Skeletal muscle satellite cell (primary cell): Measurements from ENCODE around the gene DLK1.
A peak's percentile ranks its signal among the peaks of the same experiment; 100 is the strongest.

Source experiments
- H3K27me3 ChIP-seq: 2 replicates; pipeline ENCODE4 v1.7.0; 2013; ENCODE audit warnings: low read length; ENCODE audit not compliant: control insufficient read depth, insufficient read depth
- H3K36me3 ChIP-seq: 2 replicates; pipeline ENCODE4 v1.7.0; 2013; ENCODE audit warnings: mild to moderate bottlenecking, control low read depth, low read length; ENCODE audit not compliant: insufficient read depth
- H3K4me1 ChIP-seq: 2 replicates; pipeline ENCODE4 v1.7.0; 2013; ENCODE audit warnings: low read length; ENCODE audit not compliant: control insufficient read depth, insufficient read depth
- H3K4me2 ChIP-seq: 2 replicates; pipeline ENCODE4 v1.7.0; 2013; ENCODE audit warnings: mild to moderate bottlenecking, low read length
- H3K4me3 ChIP-seq: 2 replicates; pipeline ENCODE4 v1.7.0; 2013; ENCODE audit warnings: low read length
- H3K9ac ChIP-seq: 2 replicates; pipeline ENCODE4 v1.7.0; 2013; ENCODE audit warnings: mild to moderate bottlenecking, low read depth, low read length, moderate library complexity
- H3K9me3 ChIP-seq: replicated peaks from 2 replicates; pipeline ENCODE4 v1.7.0; 2013; ENCODE audit warnings: mild to moderate bottlenecking, control low read depth, low read length

DLK1 gene

DNA sequence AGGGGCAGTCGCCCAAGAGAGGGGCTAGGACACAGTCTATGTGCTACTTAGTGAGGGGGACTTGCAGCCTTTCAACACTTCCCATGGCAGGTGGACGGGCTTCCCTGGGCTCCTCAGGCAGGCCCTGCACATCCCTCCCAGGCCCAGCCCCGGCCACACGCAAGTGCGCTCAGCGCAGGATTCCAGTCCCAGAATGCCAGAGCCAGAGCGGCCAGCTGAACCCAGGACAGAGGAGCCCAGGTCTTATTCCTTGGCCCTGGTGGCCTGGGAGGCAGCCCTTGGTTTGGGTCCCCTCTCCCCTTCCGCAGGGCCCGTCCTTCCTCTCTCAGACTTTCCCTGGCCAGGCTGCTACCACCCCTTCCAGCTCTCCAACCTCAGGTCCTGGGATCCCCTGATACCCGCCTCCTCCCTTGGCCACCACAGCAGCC is 12.0 kb downstream of the DLK1 start:
- no peak overlapping the region for H3K4me3 ChIP-seq
- H3K36me3 ChIP-seq = no peaks in the 10 kb centered on the region
- no peak overlapping the region for H3K4me2 ChIP-seq
- no peaks in the 10 kb centered on the region for H3K4me1 ChIP-seq
- H3K27me3 ChIP-seq = peaks cover 9% of the 10 kb centered on the region
- H3K9me3 ChIP-seq = no peaks in the 10 kb centered on the region
- no peak overlapping the region for H3K9ac ChIP-seq

- Histone ChIP-seq H3K36me3 (no peaks in the 10 kb centered on the region), H3K4me1 (no peaks in the 10 kb centered on the region), H3K27me3 (peaks cover 9% of the 10 kb centered on the region), H3K4me2 (no peak overlapping the region), H3K4me3 (no peak overlapping the region), H3K9me3 (no peaks in the 10 kb centered on the region), H3K9ac (no peak overlapping the region)
Measured at GRCh38 chr14:100739306-100739705, 12.6 kb downstream of the DLK1 start.

- Histone ChIP-seq H3K27me3 (peaks cover 16% of the 10 kb centered on the region), H3K4me2 (no peak overlapping the region), H3K9ac (no peak overlapping the region), H3K4me1 (no peaks in the 10 kb centered on the region), H3K9me3 (no peaks in the 10 kb centered on the region), H3K4me3 (no peak overlapping the region), H3K36me3 (no peaks in the 10 kb centered on the region)
Measured at GRCh38 chr14:100740196-100740825, 13.6 kb downstream of the DLK1 start.

DNA sequence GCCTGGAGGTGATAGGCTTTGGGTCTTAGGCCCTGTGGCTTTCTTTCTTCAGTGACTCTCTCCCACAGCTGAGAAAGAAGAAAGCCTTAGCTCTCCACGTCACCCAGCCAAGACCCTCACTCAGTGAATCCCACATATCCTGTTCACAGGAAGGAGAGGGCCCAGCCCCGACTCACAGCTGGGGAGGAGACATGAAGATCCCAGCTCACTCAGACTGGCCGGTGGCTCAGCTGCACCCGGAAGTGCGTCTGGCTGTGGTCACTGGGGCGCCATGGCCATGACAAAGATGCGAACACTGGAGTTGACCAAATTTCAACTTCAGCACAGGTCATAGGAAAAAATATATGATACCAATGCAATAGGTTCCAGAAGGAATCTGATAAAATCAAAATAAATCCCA is 14.2 kb downstream of the DLK1 start:
- H3K36me3 ChIP-seq = no peaks in the 10 kb centered on the region
- H3K4me3 ChIP-seq = no peak overlapping the region
- peaks cover 16% of the 10 kb centered on the region for H3K27me3 ChIP-seq
- no peak overlapping the region for H3K9ac ChIP-seq
- no peaks in the 10 kb centered on the region for H3K9me3 ChIP-seq
- H3K4me1 ChIP-seq = no peaks in the 10 kb centered on the region
- no peak overlapping the region for H3K4me2 ChIP-seq

DNA sequence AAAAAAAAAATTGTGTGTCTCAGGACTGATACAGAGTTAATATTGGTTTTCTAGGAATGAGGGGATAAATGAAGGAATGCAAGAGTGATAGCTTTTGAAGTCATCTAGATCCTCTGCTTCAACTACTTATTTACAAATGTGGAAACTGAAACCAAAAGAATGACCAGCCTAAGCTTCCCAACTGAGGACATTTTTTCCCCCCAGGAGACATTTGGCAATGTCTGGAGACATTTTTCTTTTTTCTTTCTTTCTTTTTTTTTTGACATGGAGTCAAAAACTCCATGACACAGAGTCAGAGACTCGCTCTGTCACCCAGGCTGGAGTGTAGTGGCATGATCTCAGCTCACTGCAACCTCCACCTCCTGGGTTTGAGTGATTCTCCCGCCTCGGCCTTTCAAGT is 15.3 kb downstream of the DLK1 start:
- H3K9ac ChIP-seq = no peak overlapping the region
- peaks cover 16% of the 10 kb centered on the region for H3K27me3 ChIP-seq
- H3K4me3 ChIP-seq = no peak overlapping the region
- H3K36me3 ChIP-seq = no peaks in the 10 kb centered on the region
- H3K4me1 ChIP-seq = peaks cover 3% of the 10 kb centered on the region
- no peak overlapping the region for H3K4me2 ChIP-seq
- H3K9me3 ChIP-seq = no peaks in the 10 kb centered on the region

DNA sequence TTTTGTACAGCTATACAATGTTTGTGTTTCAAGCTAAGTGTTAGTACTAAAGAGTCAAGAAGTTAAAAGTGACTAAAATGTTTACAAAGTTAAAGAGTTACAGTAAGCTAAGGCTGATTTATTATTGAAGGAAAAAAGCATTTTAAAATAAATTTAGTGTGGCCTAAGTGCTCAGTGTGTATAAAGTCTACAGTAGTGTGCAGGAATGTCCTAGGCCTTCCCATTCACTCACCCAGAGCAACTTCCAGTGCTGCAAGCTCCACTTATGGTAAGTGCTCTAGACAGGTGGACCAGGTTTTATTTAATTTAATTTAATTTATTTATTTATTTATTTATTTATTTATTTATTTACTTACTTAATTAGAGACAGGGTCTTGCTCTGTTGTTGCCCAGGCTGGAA is 19.6 kb downstream of the DLK1 start:
- Histone ChIP-seq H3K4me1 (peaks cover 11% of the 10 kb centered on the region), H3K27me3 (peaks cover 13% of the 10 kb centered on the region), H3K9me3 (no peaks in the 10 kb centered on the region), H3K36me3 (no peaks in the 10 kb centered on the region), H3K9ac (no peak overlapping the region), H3K4me2 (no peak overlapping the region), H3K4me3 (no peak overlapping the region)

- no peak overlapping the region for H3K4me3 ChIP-seq
- peaks cover 13% of the 10 kb centered on the region for H3K27me3 ChIP-seq
- peaks cover 11% of the 10 kb centered on the region for H3K4me1 ChIP-seq
- no peaks in the 10 kb centered on the region for H3K9me3 ChIP-seq
- H3K9ac ChIP-seq = no peak overlapping the region
- no peaks in the 10 kb centered on the region for H3K36me3 ChIP-seq
- H3K4me2 ChIP-seq = peak overlapping the region; percentile 36
Measured at GRCh38 chr14:100747021-100747586, 20.4 kb downstream of the DLK1 start.

DNA sequence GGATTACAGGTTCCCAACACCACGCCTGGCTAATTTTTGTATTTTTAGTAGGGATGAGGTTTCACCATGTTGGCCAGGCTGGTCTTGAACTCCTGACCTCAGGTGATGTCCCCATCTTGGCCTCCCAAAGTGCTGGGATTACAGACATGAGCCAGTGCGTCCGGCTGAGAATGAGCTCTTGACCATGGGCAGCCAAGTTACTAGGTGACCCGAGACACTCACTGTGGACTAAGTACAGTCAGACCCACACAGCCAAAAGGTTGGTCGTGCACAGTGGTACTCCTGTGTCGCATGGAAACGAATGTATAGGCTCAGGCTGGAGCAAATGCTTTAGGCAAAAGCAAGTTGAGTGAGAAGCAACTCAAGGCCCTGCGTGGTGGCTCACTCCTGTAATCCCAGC is 21.0 kb downstream of the DLK1 start:
- Histone ChIP-seq H3K4me1 (peaks cover 11% of the 10 kb centered on the region), H3K9me3 (no peaks in the 10 kb centered on the region), H3K9ac (no peak overlapping the region), H3K4me2 (no peak overlapping the region), H3K4me3 (no peak overlapping the region), H3K36me3 (no peaks in the 10 kb centered on the region), H3K27me3 (peaks cover 13% of the 10 kb centered on the region)

DNA sequence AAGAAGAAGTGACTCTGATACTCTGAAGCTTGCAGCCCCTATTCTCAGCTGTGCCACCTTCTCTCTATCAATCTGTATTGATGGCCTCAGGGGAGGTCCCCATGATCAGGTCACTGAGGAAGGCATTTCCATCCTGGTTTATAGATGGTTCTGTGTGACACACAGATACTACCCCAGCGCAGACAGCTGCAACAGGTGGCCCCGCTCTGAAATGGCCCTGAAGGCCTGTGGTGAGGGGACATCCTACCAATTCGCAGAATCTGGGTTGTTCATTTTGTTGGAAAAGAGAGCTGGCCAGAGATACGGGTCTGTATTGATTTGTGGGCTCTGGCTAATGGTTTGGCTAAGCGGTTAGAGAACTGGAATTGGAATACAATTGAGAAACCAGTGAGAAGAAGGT is 21.7 kb downstream of the DLK1 start:
- no peak overlapping the region for H3K9ac ChIP-seq

DNA sequence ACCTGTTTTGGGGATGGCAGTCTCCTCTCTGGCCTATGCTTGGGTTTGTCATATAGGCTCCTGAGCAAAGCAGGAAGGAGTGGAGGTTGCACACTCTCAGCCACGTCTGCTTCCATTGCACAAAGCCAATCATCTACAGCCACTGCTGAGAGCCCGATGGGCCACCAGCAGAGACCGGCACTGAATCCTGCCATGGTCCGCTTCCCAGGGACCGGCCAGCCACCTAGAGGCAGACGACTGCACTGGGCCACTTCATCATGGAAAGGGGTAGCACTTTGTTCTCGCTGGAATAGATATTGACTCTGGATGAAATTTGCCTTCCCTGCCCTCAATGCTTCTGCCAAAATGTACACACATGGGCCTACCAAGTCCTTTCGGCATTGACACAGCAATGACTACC is 22.3 kb downstream of the DLK1 start:
- H3K36me3 ChIP-seq = no peaks in the 10 kb centered on the region
- H3K9ac ChIP-seq = no peak overlapping the region

More for the DNA sequence above, 21.7 kb downstream of the DLK1 start:
- H3K36me3 ChIP-seq = no peaks in the 10 kb centered on the region
- H3K4me2 ChIP-seq = no peak overlapping the region
- H3K9me3 ChIP-seq = no peaks in the 10 kb centered on the region
- no peak overlapping the region for H3K4me3 ChIP-seq
- peaks cover 13% of the 10 kb centered on the region for H3K27me3 ChIP-seq
- H3K4me1 ChIP-seq = peaks cover 11% of the 10 kb centered on the region

GRCh38 chr14:100749967-100750597 is 23.4 kb downstream of the DLK1 start:
- Histone ChIP-seq H3K4me3 (no peak overlapping the region), H3K27me3 (peaks cover 15% of the 10 kb centered on the region), H3K9me3 (no peaks in the 10 kb centered on the region), H3K4me1 (peaks cover 11% of the 10 kb centered on the region), H3K9ac (no peak overlapping the region), H3K36me3 (no peaks in the 10 kb centered on the region), H3K4me2 (no peak overlapping the region)

More for the DNA sequence above, 22.3 kb downstream of the DLK1 start:
- Histone ChIP-seq H3K4me1 (peaks cover 11% of the 10 kb centered on the region), H3K4me3 (no peak overlapping the region), H3K4me2 (no peak overlapping the region), H3K9me3 (no peaks in the 10 kb centered on the region), H3K27me3 (peaks cover 17% of the 10 kb centered on the region)
